HL-60 (cell line): ENCODE data around the gene CCT2.

ENCODE experiments used
- DNase-seq, 2 experiments: peaks; one replicate each; pipeline ENCODE4 v3.0.0-alpha.2; 2010 to 2020; ENCODE audit warnings: low read depth in 1 of 2, low spot score in 1 of 2
- H3K27ac ChIP-seq: fragments of 250-450 bp; sonication (Bioruptor Pico); replicated peaks from 2 replicates; pipeline ENCODE4 v1.5.1; 2020; ENCODE audit warnings: mild to moderate bottlenecking, moderate library complexity
- H3K27me3 ChIP-seq: fragments of 250-450 bp; sonication (Bioruptor Pico); 2 replicates; pipeline ENCODE4 v1.5.1; 2021; ENCODE audit warnings: mild to moderate bottlenecking, moderate library complexity; ENCODE audit not compliant: insufficient read depth, poor library complexity, severe bottlenecking
- H3K4me3 ChIP-seq: replicated peaks from 2 replicates; pipeline ENCODE4 v1.5.1; 2011; ENCODE audit warnings: mild to moderate bottlenecking, control low read depth, low read length; ENCODE audit not compliant: insufficient read depth
- GABPA ChIP-seq: IDR thresholded peaks from 2 replicates; pipeline ENCODE4 v1.6.1; 2012; ENCODE audit warnings: low read depth
- POLR2AphosphoS5 ChIP-seq: IDR thresholded peaks from 2 replicates; pipeline ENCODE4 v1.6.1; 2012; ENCODE audit warnings: low read depth
- SPI1 ChIP-seq: IDR thresholded peaks from 2 replicates; pipeline ENCODE4 v1.6.1; 2012; ENCODE audit warnings: low read depth, mild to moderate bottlenecking, borderline replicate concordance
- TF ChIP-seq, protein P1 (sequence below): IDR thresholded peaks from 2 replicates; pipeline ENCODE4 v1.6.1; 2012; ENCODE audit warnings: low read depth; ENCODE audit not compliant: insufficient replicate concordance
- TF ChIP-seq, protein P2 (sequence below): IDR thresholded peaks from one replicate; pipeline ENCODE4 v1.5.1; 2011; ENCODE audit warnings: low read length, control low read depth, inconsistent platforms; ENCODE audit not compliant: insufficient read depth

CCT2 gene

GRCh38 chr12:69608114-69608513 lies 22.9 kb downstream of the CCT2 start:
- Histone ChIP-seq H3K27ac (no peak overlapping the region), H3K4me3 (no peak overlapping the region), H3K27me3 (no peaks in the 10 kb centered on the region)
- no peak for DNase-seq
- TF ChIP-seq, protein P1, sequence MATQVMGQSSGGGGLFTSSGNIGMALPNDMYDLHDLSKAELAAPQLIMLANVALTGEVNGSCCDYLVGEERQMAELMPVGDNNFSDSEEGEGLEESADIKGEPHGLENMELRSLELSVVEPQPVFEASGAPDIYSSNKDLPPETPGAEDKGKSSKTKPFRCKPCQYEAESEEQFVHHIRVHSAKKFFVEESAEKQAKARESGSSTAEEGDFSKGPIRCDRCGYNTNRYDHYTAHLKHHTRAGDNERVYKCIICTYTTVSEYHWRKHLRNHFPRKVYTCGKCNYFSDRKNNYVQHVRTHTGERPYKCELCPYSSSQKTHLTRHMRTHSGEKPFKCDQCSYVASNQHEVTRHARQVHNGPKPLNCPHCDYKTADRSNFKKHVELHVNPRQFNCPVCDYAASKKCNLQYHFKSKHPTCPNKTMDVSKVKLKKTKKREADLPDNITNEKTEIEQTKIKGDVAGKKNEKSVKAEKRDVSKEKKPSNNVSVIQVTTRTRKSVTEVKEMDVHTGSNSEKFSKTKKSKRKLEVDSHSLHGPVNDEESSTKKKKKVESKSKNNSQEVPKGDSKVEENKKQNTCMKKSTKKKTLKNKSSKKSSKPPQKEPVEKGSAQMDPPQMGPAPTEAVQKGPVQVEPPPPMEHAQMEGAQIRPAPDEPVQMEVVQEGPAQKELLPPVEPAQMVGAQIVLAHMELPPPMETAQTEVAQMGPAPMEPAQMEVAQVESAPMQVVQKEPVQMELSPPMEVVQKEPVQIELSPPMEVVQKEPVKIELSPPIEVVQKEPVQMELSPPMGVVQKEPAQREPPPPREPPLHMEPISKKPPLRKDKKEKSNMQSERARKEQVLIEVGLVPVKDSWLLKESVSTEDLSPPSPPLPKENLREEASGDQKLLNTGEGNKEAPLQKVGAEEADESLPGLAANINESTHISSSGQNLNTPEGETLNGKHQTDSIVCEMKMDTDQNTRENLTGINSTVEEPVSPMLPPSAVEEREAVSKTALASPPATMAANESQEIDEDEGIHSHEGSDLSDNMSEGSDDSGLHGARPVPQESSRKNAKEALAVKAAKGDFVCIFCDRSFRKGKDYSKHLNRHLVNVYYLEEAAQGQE = no peak
- TF ChIP-seq SPI1 (no peak), POLR2AphosphoS5 (no peak), GABPA (no peak)

DNA sequence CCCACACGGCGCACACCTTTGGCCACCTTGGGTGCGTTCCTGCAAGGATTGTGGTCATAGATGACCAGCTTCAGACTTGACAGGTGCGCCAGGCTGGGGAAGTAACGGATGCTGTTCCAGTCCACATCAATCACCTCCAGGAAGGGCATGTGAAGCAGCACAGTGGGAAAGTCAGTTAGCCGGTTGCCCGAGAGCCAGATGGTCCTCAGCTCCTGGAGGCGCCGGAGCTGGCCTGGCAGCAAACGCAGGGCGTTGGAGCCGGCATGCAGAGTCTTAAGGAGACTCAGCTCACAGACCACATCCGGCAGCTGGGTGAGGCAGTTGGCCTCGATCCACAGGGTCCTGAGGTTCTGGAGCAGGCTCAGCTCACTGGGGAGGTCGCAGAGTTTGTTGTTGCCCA lies 24.9 kb downstream of the CCT2 start:
- no peak overlapping the region for H3K27ac ChIP-seq
- TF ChIP-seq, protein P2, sequence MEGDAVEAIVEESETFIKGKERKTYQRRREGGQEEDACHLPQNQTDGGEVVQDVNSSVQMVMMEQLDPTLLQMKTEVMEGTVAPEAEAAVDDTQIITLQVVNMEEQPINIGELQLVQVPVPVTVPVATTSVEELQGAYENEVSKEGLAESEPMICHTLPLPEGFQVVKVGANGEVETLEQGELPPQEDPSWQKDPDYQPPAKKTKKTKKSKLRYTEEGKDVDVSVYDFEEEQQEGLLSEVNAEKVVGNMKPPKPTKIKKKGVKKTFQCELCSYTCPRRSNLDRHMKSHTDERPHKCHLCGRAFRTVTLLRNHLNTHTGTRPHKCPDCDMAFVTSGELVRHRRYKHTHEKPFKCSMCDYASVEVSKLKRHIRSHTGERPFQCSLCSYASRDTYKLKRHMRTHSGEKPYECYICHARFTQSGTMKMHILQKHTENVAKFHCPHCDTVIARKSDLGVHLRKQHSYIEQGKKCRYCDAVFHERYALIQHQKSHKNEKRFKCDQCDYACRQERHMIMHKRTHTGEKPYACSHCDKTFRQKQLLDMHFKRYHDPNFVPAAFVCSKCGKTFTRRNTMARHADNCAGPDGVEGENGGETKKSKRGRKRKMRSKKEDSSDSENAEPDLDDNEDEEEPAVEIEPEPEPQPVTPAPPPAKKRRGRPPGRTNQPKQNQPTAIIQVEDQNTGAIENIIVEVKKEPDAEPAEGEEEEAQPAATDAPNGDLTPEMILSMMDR = no peak
- TF ChIP-seq SPI1 (no peak), GABPA (no peak), POLR2AphosphoS5 (no peak)
- TF ChIP-seq, protein P1 = no peak
- H3K4me3 ChIP-seq = no peak overlapping the region
- no peaks in the 10 kb centered on the region for H3K27me3 ChIP-seq
- DNase-seq = no peak

- no peak within 1 kb of the TSS for H3K27ac ChIP-seq
- no peaks in the 10 kb centered on the region for H3K27me3 ChIP-seq
- no peak within 1 kb of the TSS for H3K4me3 ChIP-seq
- no peak for TF ChIP-seq POLR2AphosphoS5
- TF ChIP-seq, protein P2 = no peak
- TF ChIP-seq, protein P1 = no peak
- TF ChIP-seq SPI1 = no peak
- no peak for TF ChIP-seq GABPA
- no peak for DNase-seq
These were observed 25.5 kb downstream of the CCT2 start, which contains the start of gene LRRC10 for GRCh38 chr12:69610729-69611128. Gene LRRC10, minus strand, starts transcription at chr12:69610907. Its CDS starts 69 bp downstream, at chr12:69610838.
